HL-60/S4 treated with retinoic acid at 250 ng/mL for 4 days and 3 days (cell line): ENCODE measurements around the gene MUCL3.

Experiments used
- in situ Hi-C: fragments of 300-500 bp; cut with MboI; formaldehyde crosslinking; loops from 2 replicates; pipeline ENCODE4 v1.7.0; 2022; ENCODE audit warnings: low sequenced_read_pairs

The MUCL3 gene

GRCh38 chr6:30940361-30940986 lies at the start of gene MUCL3:
Gene MUCL3 (plus strand): TSS chr6:30940973. CDS start chr6:30941000, 27 bp downstream.
- in situ Hi-C loops: no loop called here

- in situ Hi-C loops: no loop called here
These were observed 49.4 kb upstream of the MUCL3 start for GRCh38 chr6:30891450-30891723.

- in situ Hi-C loops: no loop called here
These were observed 48.8 kb upstream of the MUCL3 start for GRCh38 chr6:30891816-30892538.

GRCh38 chr6:30893001-30893591 lies 47.7 kb upstream of the MUCL3 start:
- in situ Hi-C loops: no loop called here

- in situ Hi-C loops: no loop called here
These were observed 47.1 kb upstream of the MUCL3 start for GRCh38 chr6:30893666-30894065.

- in situ Hi-C loops: no loop called here
These were observed 46.4 kb upstream of the MUCL3 start for GRCh38 chr6:30894381-30894780.

- in situ Hi-C loops: no loop called here
These were observed 45.8 kb upstream of the MUCL3 start for GRCh38 chr6:30894935-30895334.

- in situ Hi-C loops: no loop called here
These were observed 45.4 kb upstream of the MUCL3 start for GRCh38 chr6:30895343-30895742.

- in situ Hi-C loops: no loop called here
These were observed 44.2 kb upstream of the MUCL3 start for GRCh38 chr6:30896541-30896940.

GRCh38 chr6:30897882-30898281 lies 42.9 kb upstream of the MUCL3 start:
- in situ Hi-C loops: no loop called here

GRCh38 chr6:30898750-30899360 lies 41.9 kb upstream of the MUCL3 start:
- in situ Hi-C loops: no loop called here

- in situ Hi-C loops: loop anchor here (25.0 kb wide), 1 partner anchor 186 kb away; no protein-coding TSS in a partner anchor
These were observed 39.8 kb upstream of the MUCL3 start for GRCh38 chr6:30900863-30901417.

- in situ Hi-C loops: loop anchor here (25.0 kb wide), 1 partner anchor 186 kb away; no protein-coding TSS in a partner anchor
These were observed 39.3 kb upstream of the MUCL3 start for GRCh38 chr6:30901436-30901835.

GRCh38 chr6:30902196-30902595 lies 38.6 kb upstream of the MUCL3 start:
- in situ Hi-C loops: loop anchor here (25.0 kb wide), 1 partner anchor 185 kb away; no protein-coding TSS in a partner anchor

- in situ Hi-C loops: loop anchor here (25.0 kb wide), 1 partner anchor 185 kb away; no protein-coding TSS in a partner anchor
These were observed 38.1 kb upstream of the MUCL3 start for GRCh38 chr6:30902709-30903108.

- in situ Hi-C loops: loop anchor here (25.0 kb wide), 1 partner anchor 184 kb away; no protein-coding TSS in a partner anchor
These were observed 37.5 kb upstream of the MUCL3 start for GRCh38 chr6:30903236-30903635.

GRCh38 chr6:30907290-30907757 lies 33.4 kb upstream of the MUCL3 start:
- in situ Hi-C loops: loop anchor here (25.0 kb wide), 1 partner anchor 180 kb away; no protein-coding TSS in a partner anchor

GRCh38 chr6:30907758-30908591 lies 32.8 kb upstream of the MUCL3 start, which contains the start of gene GTF2H4:
Gene GTF2H4 (plus strand): TSS chr6:30908207.
- in situ Hi-C loops: loop anchor here (25.0 kb wide), 1 partner anchor 179 kb away; no protein-coding TSS in a partner anchor

GRCh38 chr6:30908700-30909099 lies 32.1 kb upstream of the MUCL3 start:
- in situ Hi-C loops: loop anchor here (25.0 kb wide), 1 partner anchor 179 kb away; no protein-coding TSS in a partner anchor

- in situ Hi-C loops: loop anchor here (25.0 kb wide), 1 partner anchor 177 kb away; no protein-coding TSS in a partner anchor
These were observed 30.3 kb upstream of the MUCL3 start for GRCh38 chr6:30910473-30910872.
